T1000 (cell line): ENCODE results near the gene ZNF576.
"Not testable (repeated sequence)": the region's sequence is repeated elsewhere in the genome, so short reads cannot be mapped to it uniquely, and the experiment has no call there.

Experiments
- DNase-seq: peaks from one replicate; lab custom pipeline; 2025; ENCODE audit warnings: mixed read lengths; lab: John Stamatoyannopoulos, UW

Gene ZNF576

DNA sequence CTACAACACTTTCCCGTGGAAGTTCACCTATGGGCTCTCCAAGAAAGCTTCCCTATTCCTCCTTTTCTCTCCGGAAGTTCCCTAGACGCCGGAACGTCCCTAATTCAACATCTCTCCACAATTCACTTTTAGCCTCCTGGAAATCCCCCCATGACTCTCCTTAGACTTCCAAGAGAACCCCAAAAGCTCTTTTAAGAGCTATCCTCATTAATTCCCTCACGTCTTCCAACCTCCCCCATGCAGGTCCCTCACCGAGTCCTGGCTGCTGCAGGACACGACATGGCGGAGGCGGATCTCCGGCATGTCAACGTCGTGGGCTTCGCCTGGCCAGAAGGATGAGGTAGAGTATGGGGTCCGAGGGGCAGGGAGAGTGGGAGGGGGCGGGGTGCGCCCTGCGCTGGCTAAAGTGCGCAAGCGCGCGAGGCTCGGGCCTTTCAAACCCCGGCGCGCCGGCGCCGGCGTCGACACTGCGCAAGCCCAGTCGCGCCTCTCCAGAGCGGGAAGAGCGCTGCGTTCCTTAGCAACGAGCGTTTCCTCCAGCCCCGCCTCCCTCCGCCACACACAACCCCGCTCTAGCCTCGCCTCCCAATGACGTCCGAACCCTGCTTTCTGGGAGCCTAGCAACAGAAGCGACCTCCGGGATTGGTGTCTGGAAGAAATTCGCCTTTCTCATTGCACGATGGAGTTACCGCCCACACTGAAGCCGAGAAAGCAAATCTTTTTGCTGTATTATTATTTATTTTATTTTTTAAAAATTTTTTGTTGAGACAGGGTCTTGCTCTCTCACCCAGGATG lies 21.0 kb upstream of the ZNF576 start, which contains the start of the genes PINLYP and XRCC1:
Gene PINLYP (plus strand): TSS at position 646 of the 795 bp plus-strand sequence. CDS start 1,391 bp downstream, outside the sequence.
Gene XRCC1 (minus strand): TSS at position 372 of the 795 bp plus-strand sequence. CDS start 69 bp downstream, at position 303.
- DNase-seq, result peak; percentile 90

DNA sequence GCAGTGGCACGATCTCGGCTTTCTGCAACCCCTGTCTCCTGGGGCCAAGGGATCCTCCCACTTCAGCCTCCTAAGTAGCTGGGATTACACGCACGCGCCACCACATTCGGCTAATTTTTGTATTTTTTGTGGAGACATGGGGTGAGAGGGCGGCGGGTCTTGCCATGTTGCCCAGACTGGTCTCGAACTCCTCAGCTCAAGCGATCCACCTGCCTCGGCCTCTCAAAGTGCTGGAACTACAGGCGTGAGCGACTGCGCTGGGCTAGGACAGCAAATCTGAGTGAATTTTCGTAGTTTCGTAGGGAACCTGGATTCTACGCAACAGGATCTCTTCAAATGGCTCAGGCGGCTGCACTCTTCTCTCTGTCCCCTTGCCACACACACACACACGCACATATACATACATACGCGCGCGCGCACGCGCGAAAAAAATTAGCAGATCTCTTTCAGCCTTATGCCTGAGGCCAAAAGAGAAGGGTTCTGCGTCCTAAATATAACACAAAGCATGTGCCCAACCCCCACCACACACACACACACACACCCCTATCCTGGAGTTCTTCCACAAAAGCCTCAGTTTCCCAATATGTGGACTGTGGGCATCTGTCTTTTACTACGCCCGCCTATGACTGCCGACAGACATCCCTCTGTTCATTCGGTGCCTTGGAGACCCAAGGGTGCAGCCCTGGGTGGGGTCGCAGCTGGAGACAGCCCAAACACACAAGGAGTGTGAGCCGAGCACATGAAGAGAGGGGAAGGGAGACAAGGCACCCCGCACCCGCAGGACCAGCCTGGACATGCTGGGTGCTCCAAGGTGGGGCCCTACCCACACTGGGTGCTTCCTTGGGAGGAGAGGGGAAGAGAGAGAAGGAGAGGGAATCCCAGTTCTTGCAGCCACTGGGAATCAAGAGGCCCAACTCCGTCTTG lies 20.2 kb upstream of the ZNF576 start:
- DNase-seq, result no peak

DNA sequence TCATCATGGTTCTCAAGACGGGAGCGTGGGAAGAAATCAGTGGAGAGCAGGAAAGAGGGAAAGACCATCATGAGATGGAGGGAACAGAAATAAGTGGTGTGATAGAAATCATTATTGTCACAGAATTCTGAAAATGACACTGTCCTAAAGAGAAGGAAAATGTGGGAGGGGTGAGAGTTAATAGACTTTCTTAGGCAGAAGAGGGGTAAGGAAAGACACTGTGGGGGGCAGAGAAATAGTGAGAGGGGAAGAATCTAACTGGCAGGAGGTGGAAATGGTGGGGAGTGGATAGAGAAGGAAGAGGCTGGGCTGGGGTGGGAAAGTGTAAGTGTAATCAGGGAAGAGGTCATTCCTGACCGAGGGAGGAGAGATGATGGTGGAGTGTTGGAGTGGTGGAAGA lies 17.6 kb upstream of the ZNF576 start:
- no peak for DNase-seq

DNA sequence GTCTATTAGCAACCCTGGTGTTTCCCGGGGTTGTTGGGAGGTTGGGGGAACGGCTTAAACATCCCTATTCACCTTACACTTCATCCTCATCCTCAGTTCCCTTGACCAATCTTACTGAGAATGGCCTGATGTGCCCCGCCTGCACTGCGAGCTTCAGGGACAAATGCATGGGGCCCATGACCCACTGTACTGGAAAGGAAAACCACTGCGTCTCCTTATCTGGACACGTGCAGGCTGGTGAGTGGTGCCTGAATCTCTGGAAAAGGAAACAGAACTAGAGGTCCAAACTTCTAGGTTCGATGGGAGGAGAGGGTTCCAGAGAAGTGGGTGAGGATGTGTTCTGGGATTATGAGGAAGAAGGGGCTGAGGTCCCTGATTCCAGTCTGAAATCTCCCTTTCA lies 14.9 kb upstream of the ZNF576 start:
- no peak for DNase-seq

DNA sequence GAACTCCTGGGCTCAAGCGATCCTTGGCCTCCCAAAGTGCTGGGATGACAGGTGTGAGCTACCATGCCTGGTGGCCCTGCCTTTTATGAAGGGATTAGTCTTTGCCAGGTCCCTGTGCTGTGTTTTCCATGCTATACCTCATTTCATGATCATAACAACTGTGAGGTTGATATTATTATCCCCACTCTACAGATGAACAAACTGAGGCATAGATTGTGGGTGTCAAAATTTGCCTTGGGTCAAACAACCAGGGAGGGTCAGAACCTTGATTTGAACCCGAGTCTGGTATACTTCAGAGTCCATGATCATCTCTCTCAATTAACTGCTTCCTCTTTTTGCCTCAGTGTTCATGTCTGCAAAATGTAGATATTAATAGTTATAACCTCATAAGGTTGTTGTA lies 13.9 kb upstream of the ZNF576 start:
- no peak for DNase-seq

DNA sequence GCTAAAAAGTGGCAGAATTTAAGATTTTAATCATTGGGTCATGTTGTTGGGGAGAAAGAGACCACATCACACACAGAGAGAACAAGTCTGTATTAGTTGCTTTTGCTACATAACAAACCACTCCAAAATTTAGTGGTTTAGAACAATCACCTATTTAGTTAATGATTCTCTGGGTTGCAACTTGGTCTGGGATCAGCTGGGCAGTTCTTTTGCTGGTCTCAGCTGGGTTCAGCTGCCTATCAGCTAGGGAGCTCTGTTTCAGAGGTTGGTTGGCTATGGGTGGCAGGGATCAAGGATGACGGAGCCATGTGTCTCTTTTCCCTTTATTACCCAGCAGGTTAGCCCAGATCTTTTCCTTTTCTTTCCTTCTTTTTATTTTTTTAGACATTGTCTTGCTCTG lies 11.9 kb upstream of the ZNF576 start:
- DNase-seq, result no peak

DNA sequence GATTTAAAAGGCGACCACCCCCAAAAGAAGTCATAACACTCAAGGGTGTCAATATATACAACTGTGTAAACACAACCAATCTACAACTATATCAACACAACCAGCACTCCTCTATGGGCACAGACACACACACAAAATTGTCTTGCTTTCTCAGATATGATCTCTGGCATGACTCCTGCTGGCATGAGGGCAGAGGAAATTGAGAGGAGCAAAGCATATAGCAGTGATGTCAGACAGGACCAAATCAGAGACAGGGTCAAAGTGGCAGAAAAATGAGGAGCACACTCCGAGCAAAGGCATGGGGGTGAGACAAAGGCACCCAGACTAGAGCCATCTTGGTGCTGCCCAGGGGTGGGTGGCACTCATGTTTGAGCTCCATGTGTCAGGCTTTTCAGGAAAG lies 10.0 kb upstream of the ZNF576 start:
- DNase-seq, result no peak

DNA sequence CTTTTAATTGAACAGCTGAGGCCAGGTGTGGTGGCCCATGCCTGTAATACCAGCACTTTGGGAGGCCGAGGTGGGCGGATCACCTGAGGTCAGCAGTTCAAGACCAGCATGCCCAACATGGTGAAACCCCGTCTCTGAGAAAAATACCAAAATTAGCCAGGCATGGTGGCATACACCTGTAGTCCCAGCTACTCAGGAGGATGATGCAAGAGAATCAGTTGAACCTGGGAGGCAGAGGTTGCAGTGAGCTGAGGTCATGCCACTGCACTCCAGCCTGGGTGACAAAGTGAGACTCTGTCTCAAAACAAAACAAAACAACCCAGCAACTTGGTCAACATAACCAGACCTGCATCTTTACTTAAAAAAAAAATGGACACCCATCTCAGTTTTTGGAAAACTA lies 9.4 kb upstream of the ZNF576 start:
- DNase-seq, result not testable (repeated sequence)

DNA sequence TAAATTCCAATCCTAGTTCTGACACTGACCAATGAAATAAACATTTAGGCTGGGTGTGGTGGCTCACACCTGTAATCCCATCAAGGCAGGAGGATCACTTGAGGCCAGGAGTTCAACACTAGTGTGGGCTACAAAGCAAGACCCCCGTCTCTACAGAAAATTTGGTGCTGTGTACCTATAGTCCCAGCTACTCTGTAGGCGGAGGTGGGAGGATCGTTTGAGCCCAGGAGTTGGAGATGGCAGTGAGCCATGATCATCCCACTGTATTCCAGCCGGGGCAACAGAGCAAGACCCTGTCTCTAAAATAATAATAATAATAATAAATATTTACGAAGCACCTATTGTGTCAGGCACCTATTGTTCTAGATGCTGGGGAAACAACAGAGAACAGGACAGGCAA lies 7.1 kb upstream of the ZNF576 start:
- no peak for DNase-seq

DNA sequence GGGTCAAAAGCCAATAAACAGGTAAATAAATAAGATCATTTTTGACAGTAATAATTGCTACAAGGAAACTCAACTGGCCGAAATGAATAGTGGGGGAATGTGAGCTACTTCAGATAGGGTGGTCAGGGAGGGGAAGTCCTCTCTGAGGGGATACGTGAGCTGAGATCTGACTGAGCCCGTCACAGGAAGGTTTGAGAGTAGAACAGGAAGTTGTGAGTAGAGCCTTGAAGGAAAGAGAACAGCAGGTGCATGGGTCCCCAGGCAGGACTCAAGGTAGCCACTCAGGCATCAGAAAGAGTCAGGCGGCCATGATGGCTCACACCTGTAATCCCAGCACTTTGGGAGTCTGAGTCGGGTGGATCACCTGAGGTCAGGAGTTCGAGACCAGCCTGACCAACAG lies 6.7 kb upstream of the ZNF576 start:
- DNase-seq, result no peak

DNA sequence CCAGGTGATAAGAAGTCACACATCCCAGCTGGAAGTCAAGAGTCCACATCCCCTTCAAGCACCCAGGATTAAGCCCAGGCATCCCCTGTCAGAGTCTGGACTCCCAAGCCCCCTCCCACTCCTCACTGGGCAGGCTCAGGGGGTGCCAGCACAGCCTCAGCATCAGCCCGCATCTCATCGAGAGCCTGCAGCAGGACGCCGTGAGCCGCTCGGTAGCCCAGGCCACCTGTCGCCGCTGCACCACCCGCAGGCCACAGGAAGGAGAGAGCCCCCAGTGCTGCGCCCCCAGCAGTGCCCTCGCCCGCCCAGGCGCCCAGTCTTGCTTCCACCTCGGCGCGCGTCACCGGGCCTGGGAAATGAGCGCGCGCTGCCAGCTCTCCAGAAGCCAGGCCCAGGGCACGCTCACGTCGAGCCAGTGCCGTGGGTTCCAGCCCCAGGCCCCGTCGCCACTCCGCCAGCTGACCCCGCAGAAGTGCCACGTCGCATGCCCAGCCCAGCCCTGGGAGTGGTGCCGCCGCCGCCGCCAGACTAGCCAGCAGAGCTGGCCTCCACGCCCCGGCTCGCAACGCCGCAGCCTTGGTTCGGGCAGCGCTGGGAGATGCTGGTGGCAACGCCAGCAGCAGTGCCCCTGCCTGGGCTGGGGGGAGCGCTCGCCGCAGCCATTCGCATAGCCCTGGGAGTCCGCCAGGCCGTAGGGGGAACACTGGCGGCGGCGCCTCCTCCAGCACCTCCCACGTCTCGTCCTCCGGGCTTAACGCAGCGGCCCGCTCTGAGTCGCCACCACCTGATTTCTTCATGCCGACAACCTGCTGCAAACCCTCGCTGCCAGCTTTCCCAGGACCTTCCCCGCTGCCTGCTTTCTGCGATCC lies 4.3 kb upstream of the ZNF576 start:
- no peak for DNase-seq

DNA sequence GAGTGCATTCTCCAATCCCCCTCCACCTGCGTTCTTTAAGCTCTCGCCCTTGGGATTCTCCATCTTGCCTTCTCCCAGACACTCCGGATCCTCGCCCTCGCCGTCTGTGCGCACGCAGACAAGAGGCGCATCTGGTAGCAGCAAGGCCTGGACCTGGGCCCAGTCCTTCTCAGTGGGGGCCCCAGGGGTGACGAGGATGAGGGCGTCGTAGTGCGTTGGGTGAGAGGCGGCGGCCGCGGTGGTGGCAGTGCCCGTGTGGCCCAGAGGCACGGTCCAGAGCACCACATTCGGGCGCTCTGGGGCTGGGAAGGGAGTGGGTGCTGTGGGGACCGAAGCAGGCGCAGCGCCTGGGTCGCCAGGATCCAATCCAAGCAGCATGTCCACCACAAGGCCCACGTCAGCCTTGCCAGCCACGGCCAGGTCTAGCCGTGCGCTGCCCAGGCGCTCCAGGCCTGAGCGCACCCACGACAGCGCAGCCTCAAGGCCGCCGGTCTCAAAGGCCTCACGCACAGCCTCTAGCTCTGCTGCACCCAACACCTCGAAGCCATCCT lies 3.5 kb upstream of the ZNF576 start:
- no peak for DNase-seq

DNA sequence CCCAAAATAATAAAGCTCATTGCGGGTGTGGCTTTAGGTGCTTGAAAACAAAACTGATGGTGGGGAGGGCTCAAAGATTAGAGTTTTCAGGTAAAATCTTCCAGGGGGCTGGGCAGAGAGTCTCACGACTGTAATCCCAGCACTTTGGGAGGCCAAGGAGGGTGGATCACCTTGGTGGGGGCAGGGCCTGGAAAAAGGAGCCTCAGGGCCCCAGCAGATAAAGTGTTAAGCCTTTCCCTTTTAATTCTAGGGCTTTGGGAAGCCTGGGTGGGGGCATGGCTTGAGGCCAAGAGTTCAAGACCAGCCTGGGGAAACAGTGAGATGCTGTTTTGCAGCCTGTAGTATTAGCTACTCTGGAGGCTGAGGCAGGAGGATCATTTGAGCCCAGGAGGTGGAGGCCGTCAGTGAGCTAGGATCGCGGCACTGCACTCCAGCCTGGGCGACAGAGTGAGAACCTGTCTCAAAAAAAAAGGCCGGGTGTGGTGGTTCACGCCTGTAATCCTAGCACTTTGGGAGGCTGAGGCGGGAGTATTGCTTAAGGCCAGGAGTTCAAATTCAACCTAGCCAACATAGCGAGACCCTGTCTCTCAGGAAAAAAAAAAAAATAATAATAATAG lies 2.2 kb upstream of the ZNF576 start:
- no peak for DNase-seq

DNA sequence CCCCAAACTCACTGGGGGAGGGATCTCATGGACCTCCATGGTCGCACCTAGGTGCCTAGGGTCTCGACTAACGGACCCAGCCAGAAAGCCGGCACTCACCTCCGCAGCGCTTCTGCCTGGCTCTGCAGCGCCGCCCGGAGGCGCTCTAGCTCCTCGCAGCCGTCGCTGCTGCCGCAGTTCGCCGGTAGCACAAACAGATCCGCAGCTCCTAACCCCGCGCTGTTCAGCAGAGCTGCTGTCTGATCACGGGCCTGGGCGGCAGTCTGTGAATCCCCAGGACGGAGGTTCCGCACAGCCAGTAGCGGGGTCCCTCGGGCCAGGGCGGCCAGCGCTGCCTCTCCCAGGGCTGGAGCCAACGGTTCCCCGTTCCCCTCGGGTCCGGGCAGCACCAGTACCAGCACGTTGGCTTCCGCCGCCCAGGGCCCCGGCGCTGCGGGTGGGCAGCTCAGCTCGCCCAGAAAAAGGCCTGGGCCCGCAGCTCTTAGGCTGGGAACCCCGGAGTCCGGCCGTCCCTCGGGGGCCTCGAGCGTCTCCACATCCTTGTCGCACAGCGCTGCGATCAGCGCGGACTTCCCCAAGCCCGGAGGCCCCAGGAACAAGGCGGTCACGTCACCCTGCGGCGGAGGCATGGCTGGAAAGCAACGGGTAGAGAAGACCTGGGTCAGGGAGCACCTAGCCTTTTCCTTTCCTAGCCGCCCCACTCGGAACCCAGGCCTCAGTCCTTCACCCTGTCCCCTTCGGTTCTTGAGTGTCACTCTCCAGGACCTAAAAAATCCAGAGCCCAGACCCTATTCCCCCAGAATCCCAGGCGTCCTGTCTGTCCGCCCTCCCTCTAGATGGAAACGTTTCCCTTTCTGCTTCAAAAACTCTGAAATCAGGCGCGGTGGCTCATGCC lies 1.4 kb upstream of the ZNF576 start:
- peak; percentile 9 for DNase-seq

DNA sequence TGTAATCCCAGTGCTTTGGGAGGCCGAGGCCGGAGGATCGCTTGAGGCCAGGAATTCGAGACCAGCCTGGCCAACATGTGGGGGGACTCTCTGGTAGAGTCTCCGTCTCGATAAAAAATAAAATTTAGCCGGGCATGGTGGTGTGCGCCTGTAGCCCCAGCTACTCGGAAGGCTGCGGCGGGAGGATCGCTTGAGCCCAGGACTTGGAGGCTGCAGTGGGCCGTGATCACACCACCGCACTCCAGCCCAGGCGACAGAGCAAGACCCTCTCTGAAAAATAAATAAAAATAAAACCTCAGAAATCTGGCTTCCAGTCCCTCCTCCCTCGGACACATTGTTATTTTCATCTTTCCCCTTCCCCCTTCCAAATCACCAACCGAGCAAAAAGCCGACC lies 793 bp upstream of the ZNF576 start:
- peak; percentile 36 for DNase-seq

DNA sequence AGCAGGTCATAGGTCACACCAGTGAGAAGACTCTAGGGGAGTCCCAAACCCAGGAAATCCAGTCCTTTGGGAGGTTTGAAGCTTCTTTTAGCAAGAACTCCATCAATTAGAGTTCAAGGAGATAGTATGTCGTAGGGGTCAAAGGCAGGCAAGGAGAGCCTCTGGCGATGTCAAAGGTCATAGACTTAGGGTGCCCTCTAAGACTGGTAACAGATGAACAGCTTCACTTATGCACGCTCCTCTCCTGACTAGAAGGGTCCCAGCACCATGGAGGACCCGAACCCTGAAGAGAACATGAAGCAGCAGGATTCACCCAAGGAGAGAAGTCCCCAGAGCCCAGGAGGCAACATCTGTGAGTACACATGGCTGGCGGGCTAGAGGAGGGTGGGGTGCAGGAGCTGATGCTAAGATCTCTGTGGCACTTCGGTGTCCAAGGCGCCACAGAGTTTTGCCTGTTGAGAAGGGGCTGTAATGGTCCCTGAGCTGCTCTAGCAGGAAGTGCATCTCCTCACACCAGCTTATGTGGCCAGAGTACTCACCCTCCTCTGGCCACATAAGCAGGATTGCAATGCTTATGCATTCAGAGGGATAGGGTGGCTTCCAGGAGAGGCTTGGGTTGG lies 557 bp downstream of the ZNF576 start:
- DNase-seq, result no peak

DNA sequence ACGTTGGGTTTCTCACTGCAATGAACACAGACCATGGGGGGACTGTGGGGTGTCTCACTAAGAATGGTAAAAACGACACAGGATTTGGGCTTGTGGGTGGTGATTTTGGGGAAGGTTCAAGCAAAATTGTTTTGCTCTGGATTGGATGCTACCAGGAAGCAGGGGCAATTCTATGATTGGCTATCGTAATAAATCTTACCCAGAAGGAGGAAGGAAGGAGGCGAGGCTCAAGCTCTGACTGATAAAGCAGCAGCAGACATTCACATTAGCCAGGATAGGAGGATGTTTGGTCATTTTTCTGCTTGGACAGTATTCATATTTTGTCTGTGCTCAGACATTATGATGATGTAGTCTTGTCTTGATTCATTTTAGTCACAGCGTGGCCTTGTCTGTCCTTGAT lies 1.5 kb downstream of the ZNF576 start:
- DNase-seq, result no peak

DNA sequence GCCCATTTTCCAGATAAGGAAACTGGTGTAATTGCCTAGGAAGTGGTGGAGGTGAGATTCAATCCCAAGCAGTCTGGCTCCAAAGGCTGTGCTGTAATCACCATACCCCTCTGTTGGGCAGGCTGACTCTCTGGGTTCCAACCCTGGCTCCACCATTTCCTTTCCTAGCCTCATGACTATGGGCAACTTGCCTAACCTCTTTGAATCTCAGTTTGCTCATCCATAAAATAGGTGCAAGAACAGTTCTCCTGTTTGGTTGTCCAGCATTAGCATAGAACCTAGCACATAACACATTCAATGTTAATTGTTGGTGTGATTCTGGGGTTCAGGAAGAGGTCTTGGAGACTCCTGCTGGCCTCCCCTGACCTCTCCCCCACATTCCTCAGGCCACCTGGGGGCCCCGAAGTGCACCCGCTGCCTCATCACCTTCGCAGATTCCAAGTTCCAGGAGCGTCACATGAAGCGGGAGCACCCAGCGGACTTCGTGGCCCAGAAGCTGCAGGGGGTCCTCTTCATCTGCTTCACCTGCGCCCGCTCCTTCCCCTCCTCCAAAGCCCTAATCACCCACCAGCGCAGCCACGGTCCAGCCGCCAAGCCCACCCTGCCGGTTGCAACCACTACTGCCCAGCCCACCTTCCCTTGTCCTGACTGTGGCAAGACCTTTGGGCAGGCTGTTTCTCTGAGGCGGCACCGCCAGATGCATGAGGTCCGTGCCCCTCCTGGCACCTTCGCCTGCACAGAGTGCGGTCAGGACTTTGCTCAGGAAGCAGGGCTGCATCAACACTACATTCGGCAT lies 2.2 kb downstream of the ZNF576 start:
- DNase-seq, result no peak
